H9 (cell line): ENCODE results near the gene PTGDR. TPM values are rescaled to one million over a fixed set of nuclear protein-coding genes. Genes with fewer than 3 reads are reported as not detected.

Experiments used
- DNase-seq: peaks from one replicate; pipeline ENCODE4 v3.0.0-alpha.2; 2017
- H2AFZ ChIP-seq: one replicate; pipeline ENCODE4 v1.6.1; 2013; ENCODE audit warnings: mild to moderate bottlenecking, low read length, control low read depth, moderate library complexity
- H2AK5ac ChIP-seq: 2 replicates; pipeline ENCODE4 v1.6.1; 2013; ENCODE audit warnings: low read length, control low read depth, mixed read lengths; ENCODE audit not compliant: insufficient read length
- H2BK120ac ChIP-seq: one replicate; pipeline ENCODE4 v1.6.1; 2013; ENCODE audit warnings: low read depth, mild to moderate bottlenecking, low read length, control low read depth, inconsistent platforms; ENCODE audit not compliant: poor library complexity, severe bottlenecking
- H2BK12ac ChIP-seq: 2 replicates; pipeline ENCODE4 v1.6.1; 2013; ENCODE audit warnings: low read length, control low read depth, mixed read lengths, low read depth; ENCODE audit not compliant: insufficient read length
- H2BK15ac ChIP-seq: 2 replicates; pipeline ENCODE4 v1.6.1; 2013; ENCODE audit warnings: low read depth, low read length, control low read depth
- H2BK20ac ChIP-seq: one replicate; pipeline ENCODE4 v1.6.1; 2013; ENCODE audit warnings: low read depth, mild to moderate bottlenecking, low read length, control low read depth, inconsistent platforms; ENCODE audit not compliant: poor library complexity, severe bottlenecking
- H2BK5ac ChIP-seq: 2 replicates; pipeline ENCODE4 v1.6.1; 2013; ENCODE audit warnings: low read length, control low read depth, mixed read lengths; ENCODE audit not compliant: insufficient read length
- H3K14ac ChIP-seq: 2 replicates; pipeline ENCODE4 v1.6.1; 2013; ENCODE audit warnings: low read length, control low read depth; ENCODE audit not compliant: insufficient read depth
- H3K18ac ChIP-seq: 2 replicates; pipeline ENCODE4 v1.6.1; 2013; ENCODE audit warnings: low read depth, mild to moderate bottlenecking, mixed read lengths, low read length, control low read depth; ENCODE audit not compliant: insufficient read length
- H3K23ac ChIP-seq: 2 replicates; pipeline ENCODE4 v1.6.1; 2013; ENCODE audit warnings: low read length, control low read depth, mixed read lengths, low read depth; ENCODE audit not compliant: insufficient read length
- H3K23me2 ChIP-seq: 2 replicates; pipeline ENCODE4 v1.6.1; 2013; ENCODE audit warnings: low read depth, mild to moderate bottlenecking, mixed read lengths, low read length, control low read depth; ENCODE audit not compliant: insufficient read length, poor library complexity, severe bottlenecking
- H3K27ac ChIP-seq: 2 replicates; pipeline ENCODE4 v1.5.1; 2013; ENCODE audit warnings: low read length, control low read depth, mixed read lengths, low read depth; ENCODE audit not compliant: insufficient read length
- H3K27me3 ChIP-seq: 2 replicates; pipeline ENCODE4 v1.6.1; 2013; ENCODE audit warnings: low read length, control low read depth, inconsistent platforms; ENCODE audit not compliant: insufficient read depth
- H3K4ac ChIP-seq: 2 replicates; pipeline ENCODE4 v1.6.1; 2013; ENCODE audit warnings: low read depth, mild to moderate bottlenecking, control low read depth, inconsistent platforms, low read length, moderate library complexity
- H3K4me1 ChIP-seq: 2 replicates; pipeline ENCODE4 v1.6.1; 2013; ENCODE audit warnings: low read length, control low read depth, inconsistent platforms; ENCODE audit not compliant: insufficient read depth
- H3K4me2 ChIP-seq: 2 replicates; pipeline ENCODE4 v1.6.1; 2013; ENCODE audit warnings: low read length, control low read depth, mixed read lengths; ENCODE audit not compliant: insufficient read length, insufficient read depth
- H3K56ac ChIP-seq: 2 replicates; pipeline ENCODE4 v1.6.1; 2013; ENCODE audit warnings: low read depth, mild to moderate bottlenecking, mixed read lengths, low read length, control low read depth; ENCODE audit not compliant: insufficient read length
- H3K79me1 ChIP-seq: 2 replicates; pipeline ENCODE4 v1.6.1; 2013; ENCODE audit warnings: low read depth, mild to moderate bottlenecking, moderate library complexity, low read length, control low read depth, inconsistent platforms; ENCODE audit not compliant: insufficient read depth, poor library complexity, severe bottlenecking
- H3K79me2 ChIP-seq: 2 replicates; pipeline ENCODE4 v1.6.1; 2013; ENCODE audit warnings: low read length, control low read depth, inconsistent platforms; ENCODE audit not compliant: insufficient read depth
- H3K9ac ChIP-seq: 2 replicates; pipeline ENCODE4 v1.6.1; 2013; ENCODE audit warnings: low read length, control low read depth, mixed read lengths; ENCODE audit not compliant: insufficient read length; ENCODE audit errors: extremely low read depth
- H3K9me3 ChIP-seq: one replicate; pipeline ENCODE4 v1.6.1; 2013; ENCODE audit warnings: low read depth, low read length, inconsistent platforms; ENCODE audit not compliant: control insufficient read depth
- H3T11ph ChIP-seq: one replicate; pipeline ENCODE4 v1.6.1; 2013; ENCODE audit warnings: mild to moderate bottlenecking, low read length, control low read depth, inconsistent platforms
- H4K20me1 ChIP-seq: one replicate; pipeline ENCODE4 v1.6.1; 2013; ENCODE audit not compliant: control insufficient read depth, insufficient read length, insufficient read depth
- H4K5ac ChIP-seq: 2 replicates; pipeline ENCODE4 v1.6.1; 2013; ENCODE audit warnings: low read depth, mild to moderate bottlenecking, mixed read lengths, low read length, control low read depth; ENCODE audit not compliant: insufficient read length
- H4K8ac ChIP-seq: replicated peaks from 2 replicates; pipeline ENCODE4 v1.6.1; 2013; ENCODE audit warnings: low read length, control low read depth, mixed read lengths, low read depth; ENCODE audit not compliant: insufficient read length
- H4K91ac ChIP-seq: 2 replicates; pipeline ENCODE4 v1.6.1; 2013; ENCODE audit warnings: low read depth, mild to moderate bottlenecking, moderate library complexity, mixed read lengths, low read length, control low read depth; ENCODE audit not compliant: insufficient read length
- H3K27ac Mint-ChIP-seq, 3 experiments: 2 replicates in 2 of 3; 3 replicates in 1 of 3; pipeline ENCODE4 v1.8.0; 2020 to 2021; ENCODE audit warnings: mixed read lengths in 3 of 3, mild to moderate bottlenecking in 1 of 3, moderate library complexity in 1 of 3
- H3K27me3 Mint-ChIP-seq: 2 replicates; pipeline ENCODE4 v1.8.0; 2021; ENCODE audit warnings: low read depth, mild to moderate bottlenecking, moderate library complexity, mixed read lengths
- H3K36me3 Mint-ChIP-seq, 3 experiments: 2 replicates in 2 of 3; 3 replicates in 1 of 3; pipeline ENCODE4 v1.8.0; 2020 to 2021; ENCODE audit warnings: low read depth in 3 of 3, mixed read lengths in 3 of 3; ENCODE audit not compliant: insufficient read depth in 1 of 3
- H3K4me1 Mint-ChIP-seq, 2 experiments: 2 replicates each; pipeline ENCODE4 v1.8.0; 2020; ENCODE audit warnings: mixed read lengths in 2 of 2
- H3K4me3 Mint-ChIP-seq, 2 experiments: 2 replicates in 1 of 2; 3 replicates in 1 of 2; pipeline ENCODE4 v1.8.0; 2020 to 2021; ENCODE audit warnings: mild to moderate bottlenecking in 2 of 2, mixed read lengths in 2 of 2, moderate library complexity in 1 of 2
- H3K9me3 Mint-ChIP-seq, 2 experiments: 2 replicates in 1 of 2; 3 replicates in 1 of 2; pipeline ENCODE4 v1.8.0; 2020; ENCODE audit warnings: mild to moderate bottlenecking in 2 of 2, mixed read lengths in 2 of 2, moderate library complexity in 1 of 2
- CTCF ChIP-seq: fragments of 200-600 bp; sonication (generic); conservative IDR thresholded peaks from 3 replicates; pipeline ENCODE4 v1.8.0; 2021; ENCODE audit warnings: antibody characterized with exemption, mild to moderate bottlenecking
- WGBS: extraction: QIAGEN DNeasy Blood & Tissue Kit; methylation state at CpG from one replicate; pipeline ENCODE4 v1.1.7; 2013; ENCODE audit warnings: missing lambda C conversion rate, low lambda C conversion rate, mixed read lengths; ENCODE audit not compliant: insufficient read length; ENCODE audit errors: extremely low coverage; 5-methylcytosine and 5-hydroxymethylcytosine counted together
- total RNA-seq: library from RNA; stranded (reverse); gene quantifications from 2 replicates; pipeline ENCODE4 v1.2.1, GENCODE V29; 2021

The PTGDR gene
- total RNA-seq, 1 experiment from 2014 or later: not detected

- H3K27me3 Mint-ChIP-seq: peaks cover 75% of the 10 kb centered on the region
- WGBS: no CpG with 5 or more reads among the region's 5 CpGs
Measured at GRCh38 chr14:52312931-52313355, 45.4 kb downstream of the PTGDR start.

More at GRCh38 chr14:52312931-52313355, 45.4 kb downstream of the PTGDR start:
- Histone ChIP-seq H2AFZ (no peak overlapping the region), H3K9me3 (no peaks in the 10 kb centered on the region), H3K4me2 (no peak overlapping the region), H2BK20ac (no peak overlapping the region), H3K9ac (no peak overlapping the region), H2BK15ac (no peak overlapping the region), H3K18ac (no peak overlapping the region), H3K23me2 (peaks cover 12% of the 10 kb centered on the region), H3K4me1 (0 out of 2 replicates have a peak, but pooled peaks cover 2% of the 10 kb centered on the region), H4K8ac (no peak overlapping the region), H2BK120ac (no peak overlapping the region), H3K4ac (no peak overlapping the region), H4K20me1 (no peaks in the 10 kb centered on the region), H2BK5ac (no peak overlapping the region), H3K14ac (no peak overlapping the region), H3T11ph (no peak overlapping the region), H2BK12ac (no peak overlapping the region), H3K56ac (no peak overlapping the region), H3K27ac (no peak overlapping the region), H3K23ac (no peak overlapping the region), H3K79me1 (no peaks in the 10 kb centered on the region), H3K79me2 (no peaks in the 10 kb centered on the region), H3K27me3 (peaks cover 37% of the 10 kb centered on the region; the same call in 1 of the 2 replicates), H2AK5ac (no peak overlapping the region), H4K5ac (no peak overlapping the region), H4K91ac (no peak overlapping the region)
- Mint-ChIP-seq H3K27ac (no peak overlapping the region), H3K4me3 (no peak overlapping the region), H3K4me1 (peaks cover 23 to 30% of the 10 kb centered on the region in 2 experiments), H3K9me3 (no peaks in the 10 kb centered on the region), H3K36me3 (peaks cover 0 to 5% (median 0%) of the 10 kb centered on the region in 3 experiments; a peak in 3 of 7 replicates)
- no peak for DNase-seq
- no peak for TF ChIP-seq CTCF
